Endothelial cell of umbilical vein (primary cell): ENCODE results near the gene LHX5. TPM values are rescaled to one million over a fixed set of nuclear protein-coding genes. Genes with fewer than 3 reads are reported as not detected.

Source experiments
- BruUV-seq: library from RNA; stranded (reverse); fragments of 400-500 nt; replicated peaks from 2 replicates; lab custom pipeline; 2021; lab: Mats Ljungman, UMichigan
- CTCF ChIA-PET: fragments of 300-600, 350-600 bp; sonication (Branson Sonifier 250); formaldehyde crosslinking; loops from one replicate; lab custom pipeline; 2021; ENCODE audit warnings: antibody characterized with exemption, inconsistent platforms; lab: Charles Lee
- POLR2A ChIA-PET: fragments of 300-600, 350-600 bp; sonication (Branson Sonifier 250); formaldehyde crosslinking; loops from one replicate; lab custom pipeline; 2021; ENCODE audit warnings: antibody characterized with exemption, inconsistent platforms; lab: Charles Lee
- DNase-seq: peaks from one replicate; pipeline ENCODE4 v3.0.0-alpha.2; 2011; ENCODE audit warnings: low read depth, low spot score
- FAIRE-seq: peaks from 2 replicates; lab custom pipeline; 2011; peaks lifted over from hg19 to GRCh38; lab: Jason Lieb, UNC
- H2AFZ ChIP-seq: 2 replicates; pipeline ENCODE4 v1.6.0; 2012; ENCODE audit warnings: low read depth, low read length, control low read depth, inconsistent platforms
- H3K27ac ChIP-seq: 2 replicates; pipeline ENCODE4 v1.5.1; 2011; ENCODE audit warnings: low read depth, mild to moderate bottlenecking, control low read depth, low read length, moderate library complexity; ENCODE audit not compliant: insufficient read depth
- H3K27me3 ChIP-seq, 2 experiments: 2 replicates each; pipeline versions ENCODE4 v1.6.0 to v1.6.1; 2011; ENCODE audit warnings: low read length in 2 of 2, mixed read lengths in 1 of 2; ENCODE audit not compliant: control insufficient read depth in 2 of 2, insufficient read depth in 2 of 2
- H3K36me3 ChIP-seq, 2 experiments: 2 replicates in 1 of 2; 3 replicates in 1 of 2; pipeline ENCODE4 v1.5.1; 2011; ENCODE audit warnings: low read length in 2 of 2, mild to moderate bottlenecking in 1 of 2, moderate library complexity in 1 of 2; ENCODE audit not compliant: control insufficient read depth in 2 of 2, insufficient read depth in 2 of 2; ENCODE audit errors: extremely low read depth in 1 of 2
- H3K4me1 ChIP-seq: 3 replicates; pipeline ENCODE4 v1.5.1; 2011; ENCODE audit warnings: mild to moderate bottlenecking, low read length; ENCODE audit not compliant: control insufficient read depth, insufficient read depth; ENCODE audit errors: extremely low read depth
- H3K4me2 ChIP-seq: 2 replicates; pipeline ENCODE4 v1.6.1; 2011; ENCODE audit warnings: low read length, control low read depth, mixed read lengths; ENCODE audit not compliant: insufficient read depth
- H3K4me3 ChIP-seq, 3 experiments: fragments of 200-600 bp in 1 of 3; sonication (generic), shearing (Covaris generic) in 1 of 3; replicated peaks in 1 of 3; 2 replicates each; pipeline ENCODE4 v1.5.1; 2011 to 2016; ENCODE audit warnings: control low read depth in 3 of 3, low read length in 3 of 3, mild to moderate bottlenecking in 2 of 3, inconsistent platforms in 1 of 3, low read depth in 1 of 3, moderate library complexity in 1 of 3; ENCODE audit not compliant: insufficient read depth in 1 of 3
- H3K79me2 ChIP-seq: 2 replicates; pipeline ENCODE4 v1.6.0; 2012; ENCODE audit warnings: low read length, inconsistent platforms; ENCODE audit not compliant: control insufficient read depth, insufficient read depth
- H3K9ac ChIP-seq: replicated peaks from 2 replicates; pipeline ENCODE3; 2011; ENCODE audit warnings: low read length, control low read depth; ENCODE audit not compliant: insufficient read depth; ENCODE audit errors: extremely low read depth
- H3K9me1 ChIP-seq: replicated peaks from 3 replicates; pipeline ENCODE4 v1.6.0; 2011; ENCODE audit warnings: mild to moderate bottlenecking, low read length; ENCODE audit not compliant: control insufficient read depth, insufficient read depth; ENCODE audit errors: extremely low read depth
- H3K9me3 ChIP-seq: replicated peaks from 2 replicates; pipeline ENCODE4 v1.5.1; 2012; ENCODE audit warnings: low read length, inconsistent platforms; ENCODE audit not compliant: control insufficient read depth, insufficient read depth
- H4K20me1 ChIP-seq: replicated peaks from 2 replicates; pipeline ENCODE3; 2011; ENCODE audit warnings: mild to moderate bottlenecking, low read length; ENCODE audit not compliant: control insufficient read depth, insufficient read depth; ENCODE audit errors: extremely low read depth
- FOS ChIP-seq: IDR thresholded peaks from 2 replicates; pipeline ENCODE4 v1.6.1; 2011; ENCODE audit warnings: mild to moderate bottlenecking, low read length, moderate library complexity, borderline replicate concordance; ENCODE audit not compliant: insufficient read depth
- JUN ChIP-seq: IDR thresholded peaks from 2 replicates; pipeline ENCODE4 v1.6.1; 2011; ENCODE audit warnings: borderline replicate concordance, low read depth; ENCODE audit not compliant: insufficient read length, insufficient read depth
- dilution Hi-C: fragments of 300-500 bp; cut with MboI; formaldehyde crosslinking; loops from one replicate; pipeline ENCODE4 v1.15.0; 2019; ENCODE audit warnings: low sequenced_read_pairs; ENCODE audit not compliant: extremely low pct_ligation_motif_present
- intact Hi-C: fragments of 100-400 bp; cut with micrococcal nuclease; formaldehyde crosslinking; loops from one replicate; pipeline ENCODE4 v1.10.0; 2022
- polyA plus RNA-seq, 4 experiments: library from polyadenylated mRNA; depleted of rRNA in 3 of 4; stranded (reverse) in 3 of 4; unstranded in 1 of 4; fragments of >200 nt; gene quantifications; 2 replicates each; pipeline versions ENCODE4 v1.2.1 to v1.2.3, GENCODE V29; 2011 to 2012; ENCODE audit warnings: missing spikeins in 1 of 4
- total RNA-seq: library from RNA; stranded (reverse); gene quantifications from 2 replicates; pipeline ENCODE4 v1.2.3, GENCODE V29; 2021
- TF ChIP-seq, protein P1 (sequence below): IDR thresholded peaks from 2 replicates; pipeline ENCODE4 v1.6.1; 2011; ENCODE audit not compliant: insufficient read depth, insufficient read length
- TF ChIP-seq, protein P2 (sequence below), 2 donors: IDR thresholded peaks; 1 replicate in 1 of 2; 2 replicates in 1 of 2; pipeline ENCODE4 v1.5.1; 2011; ENCODE audit warnings: low read length in 2 of 2, mild to moderate bottlenecking in 2 of 2, moderate library complexity in 2 of 2, control low read depth in 1 of 2, inconsistent platforms in 1 of 2, low read depth in 1 of 2; ENCODE audit not compliant: insufficient read depth in 1 of 2; ENCODE audit errors: extremely low read depth in 1 of 2

The LHX5 gene
- total and polyA plus RNA-seq, 2 donors (not counting 3 experiments of a cell fraction or from before 2014, with no cell fraction given), result not detected

DNA sequence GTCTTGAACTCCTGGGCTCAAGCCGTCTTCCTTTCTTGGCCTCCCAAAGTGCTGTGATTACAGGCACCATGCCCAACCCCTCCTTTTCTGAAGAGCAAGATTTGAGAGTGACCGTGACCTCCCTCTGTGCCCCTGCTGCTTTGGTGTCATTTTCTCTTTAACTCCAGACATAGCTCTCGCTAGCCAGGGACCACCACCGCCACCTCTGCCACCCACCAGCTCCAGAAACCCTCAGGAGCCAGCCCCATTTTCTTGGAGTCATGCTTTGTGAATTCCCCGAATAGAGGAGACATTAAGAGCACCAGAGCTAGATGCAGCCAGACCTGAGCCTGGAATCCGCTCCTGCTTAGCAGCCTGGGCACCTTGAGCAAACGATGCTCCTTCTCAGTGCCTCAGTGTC is 31.3 kb downstream of the LHX5 start:
- no peaks in the 10 kb centered on the region for H3K36me3 ChIP-seq
- H3K79me2 ChIP-seq, result no peaks in the 10 kb centered on the region
- no peak for FAIRE-seq
- no TSS peak for BruUV-seq
- no peak overlapping the region for H3K4me2 ChIP-seq
- DNase-seq, result no peak
- H3K4me3 ChIP-seq, result no peak overlapping the region
- no peaks in the 10 kb centered on the region for H3K9me1 ChIP-seq
- H3K9ac ChIP-seq, result no peak overlapping the region
- ChIA-PET POLR2A (no interaction called here), CTCF (interaction anchor here (0.7 to 2.4 kb wide), 7 partner anchors 15 to 477 kb away, joined by 3 to 11 read pairs (median 5); no protein-coding TSS in a partner anchor)
- no peak for TF ChIP-seq FOS
- TF ChIP-seq, protein P1, sequence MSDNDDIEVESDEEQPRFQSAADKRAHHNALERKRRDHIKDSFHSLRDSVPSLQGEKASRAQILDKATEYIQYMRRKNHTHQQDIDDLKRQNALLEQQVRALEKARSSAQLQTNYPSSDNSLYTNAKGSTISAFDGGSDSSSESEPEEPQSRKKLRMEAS, result no peak
- intact Hi-C loops, result no loop called here
- peaks cover 0 to 2% of the 10 kb centered on the region in 2 experiments for H3K27me3 ChIP-seq
- dilution Hi-C loops, result no loop called here
- no peaks in the 10 kb centered on the region for H3K4me1 ChIP-seq
- H3K9me3 ChIP-seq, result no peaks in the 10 kb centered on the region
- H2AFZ ChIP-seq, result no peak overlapping the region
- H4K20me1 ChIP-seq, result no peaks in the 10 kb centered on the region
- H3K27ac ChIP-seq, result no peak overlapping the region

GRCh38 chr12:113439606-113440030 is 32.1 kb downstream of the LHX5 start:
- TF ChIP-seq, protein P2, sequence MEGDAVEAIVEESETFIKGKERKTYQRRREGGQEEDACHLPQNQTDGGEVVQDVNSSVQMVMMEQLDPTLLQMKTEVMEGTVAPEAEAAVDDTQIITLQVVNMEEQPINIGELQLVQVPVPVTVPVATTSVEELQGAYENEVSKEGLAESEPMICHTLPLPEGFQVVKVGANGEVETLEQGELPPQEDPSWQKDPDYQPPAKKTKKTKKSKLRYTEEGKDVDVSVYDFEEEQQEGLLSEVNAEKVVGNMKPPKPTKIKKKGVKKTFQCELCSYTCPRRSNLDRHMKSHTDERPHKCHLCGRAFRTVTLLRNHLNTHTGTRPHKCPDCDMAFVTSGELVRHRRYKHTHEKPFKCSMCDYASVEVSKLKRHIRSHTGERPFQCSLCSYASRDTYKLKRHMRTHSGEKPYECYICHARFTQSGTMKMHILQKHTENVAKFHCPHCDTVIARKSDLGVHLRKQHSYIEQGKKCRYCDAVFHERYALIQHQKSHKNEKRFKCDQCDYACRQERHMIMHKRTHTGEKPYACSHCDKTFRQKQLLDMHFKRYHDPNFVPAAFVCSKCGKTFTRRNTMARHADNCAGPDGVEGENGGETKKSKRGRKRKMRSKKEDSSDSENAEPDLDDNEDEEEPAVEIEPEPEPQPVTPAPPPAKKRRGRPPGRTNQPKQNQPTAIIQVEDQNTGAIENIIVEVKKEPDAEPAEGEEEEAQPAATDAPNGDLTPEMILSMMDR (IDR thresholded peaks at IDR 0.05; ENCODE audit: extremely low read depth in 1 of 2, insufficient read depth in 1 of 2, low read depth in 1 of 2, low read length in 2 of 2), result peak; percentile 68 to 80
- no peak for TF ChIP-seq JUN
- dilution Hi-C loops, result no loop called here
- no TSS peak for BruUV-seq
- H3K36me3 ChIP-seq, result no peaks in the 10 kb centered on the region
- peaks cover 0 to 2% of the 10 kb centered on the region in 2 experiments for H3K27me3 ChIP-seq
- H3K4me1 ChIP-seq, result no peaks in the 10 kb centered on the region
- no peaks in the 10 kb centered on the region for H3K9me1 ChIP-seq
- no peak overlapping the region for H3K4me2 ChIP-seq
- no peak overlapping the region for H3K4me3 ChIP-seq
- DNase-seq (peak; percentile 44), FAIRE-seq (peak; percentile 67)
- H3K9ac ChIP-seq, result no peak overlapping the region
- POLR2A ChIA-PET, result no interaction called here
- H3K79me2 ChIP-seq, result no peaks in the 10 kb centered on the region
- H2AFZ ChIP-seq, result no peak overlapping the region
- no peaks in the 10 kb centered on the region for H4K20me1 ChIP-seq
- H3K9me3 ChIP-seq, result no peaks in the 10 kb centered on the region
- CTCF ChIA-PET, result interaction anchor here (2.2 to 2.4 kb wide), 2 partner anchors 14 to 473 kb away, joined by 10 read pairs; no protein-coding TSS in a partner anchor
- intact Hi-C loops, result no loop called here
- no peak overlapping the region for H3K27ac ChIP-seq
